Stimulated activated CD8-positive, alpha-beta memory T cell treated with anti-CD3 and anti-CD28 coated beads, Interleukin-7, amount 100 ng/mL, for 1 hour (primary cell): ENCODE data around the gene MRAS.

ENCODE experiments used
- DNase-seq, 2 donors: peaks; one replicate each; pipeline ENCODE4 v3.0.0-alpha.2; 2020; ENCODE audit warnings: low read depth in 2 of 2

MRAS gene

GRCh38 chr3:138340511-138340910 is 7.9 kb upstream of the MRAS start:
- DNase-seq = no peak

GRCh38 chr3:138344754-138345153 is 3.6 kb upstream of the MRAS start:
- no peak for DNase-seq

DNA sequence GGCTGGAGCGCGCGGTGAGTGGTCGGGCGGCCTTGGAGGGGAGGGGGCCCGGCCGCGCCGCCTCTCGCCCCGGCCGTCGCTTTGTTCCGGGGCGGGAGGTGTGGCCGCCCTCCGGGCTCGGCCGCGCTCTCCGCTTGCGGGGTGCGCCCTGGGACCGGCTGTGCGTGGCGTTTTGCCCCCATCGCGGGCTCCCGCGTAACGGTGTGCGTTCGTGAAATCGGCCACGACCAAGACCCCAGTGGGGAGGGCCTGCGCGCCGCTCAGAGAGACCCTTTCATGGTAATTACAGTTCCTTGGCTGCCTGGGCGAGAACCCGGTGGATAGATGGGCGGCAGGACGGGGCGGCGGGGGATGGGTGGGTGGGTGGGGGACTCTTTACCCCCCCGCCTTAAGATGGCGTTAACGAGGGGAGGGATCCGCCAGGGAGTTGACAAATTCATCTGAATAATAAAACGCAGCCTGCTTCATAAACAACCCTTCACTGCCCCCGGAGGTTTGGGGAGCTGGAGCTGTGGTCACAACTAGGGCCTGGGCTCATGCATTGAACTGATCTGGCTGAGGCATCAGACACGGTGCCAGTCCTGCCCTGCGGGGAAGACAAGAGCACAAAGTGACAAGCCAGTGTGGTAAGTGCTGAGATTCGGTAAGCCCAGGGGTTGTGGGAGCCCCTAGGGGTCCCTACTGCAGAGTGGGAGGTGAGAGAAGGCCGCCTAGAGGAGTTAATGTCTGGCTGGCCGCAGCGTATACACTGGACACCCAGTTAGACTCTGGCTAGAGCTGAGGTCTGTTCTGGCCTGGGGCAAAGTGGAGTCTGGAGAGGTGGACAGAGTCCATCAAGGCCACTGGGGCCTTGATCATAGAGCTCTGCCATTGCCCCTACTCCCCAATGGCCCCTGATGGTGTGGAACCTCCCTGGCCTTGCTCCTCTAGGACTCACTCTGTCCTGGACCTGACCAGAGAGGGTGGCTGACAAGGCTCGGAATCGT is 668 bp downstream of the MRAS start:
- no peak for DNase-seq

- DNase-seq = no peak
These were observed 1.7 kb downstream of the MRAS start for GRCh38 chr3:138349926-138350665.

- no peak for DNase-seq
These were observed 2.8 kb downstream of the MRAS start for GRCh38 chr3:138351151-138351550.

DNA sequence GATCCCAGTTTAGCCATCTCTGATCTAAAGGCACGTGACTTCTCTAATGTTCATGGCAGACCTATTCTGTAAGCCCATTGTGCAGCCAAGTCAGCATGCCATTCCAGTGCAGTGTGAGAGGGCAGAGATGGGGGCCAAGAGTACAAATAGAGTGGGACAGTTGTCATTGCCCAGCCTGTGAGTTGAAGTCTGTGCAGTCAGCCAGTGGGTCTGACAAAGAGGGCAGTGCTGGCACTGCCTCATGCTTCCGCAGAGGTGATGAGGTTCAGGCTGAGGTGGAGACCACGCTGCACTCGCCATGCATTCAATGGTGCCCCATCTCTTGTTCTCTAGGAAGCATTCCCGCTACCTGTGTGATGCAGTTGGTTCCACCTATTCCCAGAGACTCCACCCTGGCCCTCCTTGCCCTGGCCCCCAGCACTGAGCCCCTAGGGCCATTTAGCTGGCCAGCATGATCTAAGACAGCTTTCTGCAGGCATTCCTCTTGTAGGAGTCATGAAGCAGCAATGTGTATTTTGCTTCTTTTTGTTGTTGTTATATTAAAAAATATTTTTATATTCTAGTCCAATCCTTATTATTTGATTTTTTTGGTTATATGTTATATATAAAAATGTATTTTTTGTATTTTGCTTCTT is 3.7 kb downstream of the MRAS start:
- no peak for DNase-seq

- no peak for DNase-seq
These were observed 6.0 kb downstream of the MRAS start for GRCh38 chr3:138354376-138354775.

DNA sequence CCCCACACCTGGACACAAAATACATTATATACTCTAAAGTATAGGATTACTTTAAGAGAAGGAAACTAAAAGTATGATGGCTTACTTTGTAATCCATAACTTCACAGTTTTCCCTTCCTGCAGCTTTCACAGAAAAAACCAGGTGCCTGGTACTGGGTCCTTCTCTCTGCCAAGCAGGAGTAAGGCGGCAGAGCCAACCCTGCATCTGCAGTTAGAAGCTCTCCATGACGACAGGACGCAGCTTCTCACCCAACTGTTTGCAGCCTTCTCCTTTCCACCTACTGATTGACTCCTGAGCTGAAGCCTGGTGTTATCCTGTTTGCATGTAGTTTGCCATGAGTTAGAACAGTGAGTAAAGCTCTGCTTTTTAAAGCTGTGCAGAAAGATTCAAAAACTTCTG is 6.7 kb downstream of the MRAS start:
- no peak for DNase-seq

DNA sequence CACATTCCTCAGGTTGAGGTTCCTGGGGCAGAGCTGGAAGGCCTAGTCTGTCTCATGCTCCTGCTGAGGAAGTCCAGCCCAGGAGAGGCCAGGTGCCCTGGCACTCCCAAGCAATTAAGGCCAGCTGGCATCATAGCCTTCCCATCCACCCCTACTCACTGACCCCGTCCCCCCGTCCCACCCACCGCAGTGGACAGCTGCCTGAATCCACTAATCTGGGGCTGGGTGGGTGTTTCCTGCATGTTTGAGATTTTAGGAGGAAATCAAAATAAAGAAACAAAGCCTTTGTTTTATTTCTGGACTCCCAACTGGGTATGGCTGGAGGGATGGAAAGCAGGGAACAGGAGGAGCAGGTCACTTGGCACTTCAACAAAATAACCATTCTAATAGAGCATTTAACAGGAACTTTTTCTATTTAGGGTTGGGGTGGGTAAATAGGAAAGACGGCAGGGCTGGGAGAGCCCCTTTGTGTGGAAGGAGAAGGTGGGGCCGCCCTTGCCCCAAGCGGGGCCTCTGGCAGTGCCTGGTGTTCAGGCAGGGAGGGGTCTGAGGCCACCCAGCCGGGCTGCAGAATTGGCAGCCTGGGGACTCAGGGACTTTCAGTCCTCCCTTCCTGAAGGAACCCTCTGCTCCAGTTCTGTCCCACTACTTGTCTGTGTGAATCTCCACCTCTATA is 8.5 kb downstream of the MRAS start:
- DNase-seq = no peak

DNA sequence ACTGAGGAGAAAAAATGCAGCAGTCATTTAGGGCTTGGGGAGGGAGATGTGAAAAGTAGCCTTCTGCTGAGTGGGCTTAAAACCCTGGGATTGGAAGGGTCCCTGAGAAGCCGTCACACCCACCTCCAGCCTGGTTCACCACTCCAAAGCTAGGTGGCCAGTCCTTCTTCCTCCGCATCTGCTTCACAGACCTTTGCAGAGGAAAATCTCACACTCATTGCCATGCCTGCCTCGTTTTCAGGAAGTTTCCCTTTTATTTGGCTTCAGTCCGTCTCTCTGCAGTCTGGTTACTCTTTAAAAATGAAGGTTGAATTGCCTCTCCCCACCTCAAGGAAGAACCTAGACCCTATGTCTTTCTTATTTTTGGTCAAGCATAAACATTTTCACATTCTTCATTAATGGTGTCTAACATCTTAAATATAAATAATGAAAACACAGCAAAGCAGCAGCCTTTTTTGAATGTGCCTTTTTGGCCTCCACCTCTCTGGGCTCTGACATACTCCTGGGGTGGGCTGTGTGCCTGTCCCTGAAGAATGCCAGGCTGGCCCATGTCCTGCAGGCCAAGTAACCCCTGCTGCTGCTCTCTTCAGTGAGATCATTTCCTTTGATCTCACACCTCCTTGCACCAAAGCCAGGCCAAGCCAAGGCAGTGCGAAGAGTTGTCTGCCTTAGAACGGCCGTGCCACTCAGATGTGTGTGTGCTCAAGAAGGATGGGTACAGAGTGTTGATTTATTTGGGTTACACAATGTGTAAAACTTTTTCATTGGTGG is 11.0 kb downstream of the MRAS start:
- DNase-seq = no peak

DNA sequence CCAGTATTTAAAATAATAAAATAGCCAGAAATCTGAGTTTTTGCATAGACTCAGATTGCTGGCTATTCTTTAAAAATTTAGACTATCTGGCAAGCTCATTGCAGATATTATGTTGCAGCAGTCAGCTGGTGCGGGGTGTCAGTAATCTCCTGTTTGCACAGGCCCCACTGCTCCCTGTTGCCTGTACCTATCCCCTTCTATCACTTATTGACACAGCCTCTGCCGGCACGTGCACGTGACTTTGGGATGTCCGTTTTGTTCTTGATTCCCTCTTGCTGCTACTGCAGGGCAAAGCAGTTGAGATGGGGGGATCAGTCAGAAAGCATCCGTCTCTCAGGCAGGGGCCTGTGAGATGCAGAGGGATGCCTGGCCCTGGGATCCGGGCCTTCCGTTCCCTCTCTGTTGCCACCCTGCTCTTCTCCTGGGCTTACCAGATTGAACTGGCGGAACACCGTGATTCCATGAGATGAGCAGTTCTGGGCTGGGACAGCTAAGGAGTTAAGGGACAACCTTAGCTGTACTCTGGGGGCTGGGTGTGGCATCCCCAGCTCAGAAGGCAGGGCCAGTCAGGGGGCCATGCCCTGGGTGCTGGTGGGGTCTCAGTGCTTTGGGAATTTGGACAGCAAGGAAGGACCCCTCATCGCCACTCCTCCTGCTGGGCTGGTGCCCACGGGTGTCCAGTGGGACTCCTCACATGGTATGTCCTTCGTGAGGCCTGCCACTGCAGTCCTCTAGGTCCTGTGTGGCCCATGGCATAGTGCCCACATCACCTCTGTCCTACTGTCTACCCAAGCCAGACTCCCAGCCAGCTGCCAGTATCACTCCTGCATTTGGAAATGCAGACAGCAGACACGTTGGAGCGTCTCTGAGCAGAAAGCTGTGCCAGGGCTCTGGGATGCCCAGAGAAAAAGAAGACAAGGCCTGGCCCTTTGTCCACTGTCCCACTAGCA is 11.8 kb downstream of the MRAS start:
- no peak for DNase-seq

DNA sequence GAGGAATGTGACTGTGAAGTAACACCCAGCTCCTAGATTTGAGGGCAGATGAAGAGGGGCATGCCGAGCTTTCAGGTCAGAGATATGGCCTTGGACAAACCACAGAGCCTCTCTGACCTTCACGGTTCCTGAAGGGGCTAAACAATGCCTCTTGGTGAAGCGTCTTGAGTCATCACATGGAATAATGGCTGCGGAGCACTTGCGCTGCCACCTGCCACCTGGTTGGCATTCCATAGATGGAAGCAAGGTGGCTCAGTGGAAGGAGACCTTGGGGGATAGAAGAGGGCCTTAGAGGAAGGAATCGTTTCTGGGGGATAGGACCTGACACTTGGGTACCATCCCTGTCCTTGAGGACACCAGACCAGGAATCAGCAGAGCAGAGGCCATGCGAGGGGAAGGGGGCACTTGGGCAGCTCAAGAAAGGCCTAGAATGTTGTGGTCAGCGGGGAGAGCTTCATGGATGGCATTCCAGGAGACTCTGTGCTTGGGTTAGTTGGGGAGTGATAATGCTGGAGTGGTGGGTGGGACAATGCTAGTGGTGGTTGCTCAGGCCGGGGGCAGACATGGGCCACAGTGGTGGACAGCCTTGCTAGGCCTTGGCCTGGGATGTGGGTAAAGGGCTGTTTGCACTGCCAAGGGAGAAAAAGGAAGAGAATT is 12.6 kb downstream of the MRAS start:
- DNase-seq = no peak

GRCh38 chr3:138361561-138361971 is 13.2 kb downstream of the MRAS start:
- DNase-seq = no peak

DNA sequence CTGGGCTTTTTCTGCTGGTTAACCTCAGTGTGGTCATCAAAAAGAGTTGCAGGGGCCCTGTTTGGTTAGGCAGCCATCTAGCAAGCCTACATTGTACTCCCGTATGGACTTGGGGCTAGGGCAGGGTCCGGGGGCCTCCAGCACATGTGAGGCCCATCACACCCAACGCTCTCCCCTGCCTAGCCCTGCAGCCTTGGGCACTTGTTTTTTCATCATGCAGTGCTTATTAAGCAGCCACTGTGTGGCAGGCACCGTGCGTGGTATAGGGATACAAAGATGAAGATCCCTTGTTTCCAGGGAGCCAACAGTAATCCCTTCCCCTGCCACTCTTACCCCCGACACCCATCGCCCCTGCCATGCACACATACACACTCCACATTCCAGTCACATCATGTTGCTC is 14.2 kb downstream of the MRAS start:
- no peak for DNase-seq

DNA sequence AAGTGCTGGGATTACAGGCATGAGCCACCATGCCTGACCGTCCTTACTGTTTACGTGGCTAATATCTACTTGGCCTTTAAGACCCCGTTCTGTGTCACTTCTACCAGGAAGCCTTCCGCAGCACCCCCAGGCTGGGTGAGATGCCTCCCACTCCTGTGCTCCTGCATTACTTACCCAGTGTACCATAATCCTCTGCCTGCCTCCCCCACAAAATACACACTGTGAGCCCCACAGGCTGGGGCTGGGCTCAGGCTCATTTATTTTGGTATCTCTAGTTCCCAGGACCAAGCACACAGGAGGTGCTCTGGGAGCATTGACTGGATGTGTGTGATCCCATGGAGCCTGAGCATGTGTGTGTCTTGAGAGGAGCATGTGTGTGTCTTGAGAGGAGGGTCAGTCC is 14.9 kb downstream of the MRAS start:
- DNase-seq = no peak

DNA sequence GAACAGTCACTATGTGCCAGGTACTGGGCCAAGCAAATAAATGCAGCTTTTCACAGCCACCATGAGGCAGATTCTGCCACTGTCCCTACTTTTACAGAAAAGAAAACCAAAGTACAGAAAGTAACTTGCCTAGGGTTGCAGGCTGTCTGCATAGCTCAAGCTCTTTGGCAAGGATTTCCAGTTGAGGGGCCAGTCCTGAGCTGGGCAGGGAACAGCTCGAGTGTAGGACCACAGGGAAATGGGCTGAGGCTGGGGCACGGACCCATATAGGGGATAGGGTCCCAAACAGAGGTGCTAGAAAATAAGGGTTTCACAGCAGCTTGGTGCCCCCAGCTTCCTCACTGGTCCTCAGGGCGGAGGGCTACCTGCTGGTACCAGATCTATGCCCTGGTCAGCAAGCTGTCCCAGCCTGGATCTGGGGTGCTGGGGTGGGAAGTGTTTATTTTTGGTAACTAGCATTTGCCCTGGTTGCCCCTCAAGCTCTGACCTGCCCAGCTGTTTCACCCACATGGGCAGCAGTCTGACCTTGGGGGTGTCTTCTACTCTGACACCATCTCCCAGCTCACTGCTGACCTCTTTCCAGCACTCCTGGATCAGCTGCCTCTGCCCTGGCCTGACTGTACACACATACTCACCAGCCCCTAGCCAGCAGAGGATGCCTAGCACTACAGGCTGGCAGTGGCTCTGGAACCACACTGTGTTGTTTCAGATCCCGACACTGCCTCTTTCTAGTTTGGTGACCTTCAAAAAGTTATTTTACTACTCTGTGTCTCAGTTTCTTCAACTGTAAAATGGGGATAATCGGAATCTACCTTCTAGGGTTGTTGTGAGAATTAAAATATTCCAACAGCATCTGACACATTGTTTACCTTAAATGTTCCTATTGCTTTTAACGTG is 16.2 kb downstream of the MRAS start:
- DNase-seq = no peak

- no peak for DNase-seq
These were observed 16.8 kb downstream of the MRAS start for GRCh38 chr3:138365253-138365555.

GRCh38 chr3:138366006-138366759 is 17.8 kb downstream of the MRAS start:
- no peak for DNase-seq
